H9 (cell line): ENCODE measurements around the gene HEG1. TPM values are rescaled to one million over a fixed set of nuclear protein-coding genes. Genes with fewer than 3 reads are reported as not detected.

ENCODE experiments used
- DNase-seq: peaks from one replicate; pipeline ENCODE4 v3.0.0-alpha.2; 2017
- H2AFZ ChIP-seq: one replicate; pipeline ENCODE4 v1.6.1; 2013; ENCODE audit warnings: mild to moderate bottlenecking, low read length, control low read depth, moderate library complexity
- H2AK5ac ChIP-seq: 2 replicates; pipeline ENCODE4 v1.6.1; 2013; ENCODE audit warnings: low read length, control low read depth, mixed read lengths; ENCODE audit not compliant: insufficient read length
- H2BK120ac ChIP-seq: one replicate; pipeline ENCODE4 v1.6.1; 2013; ENCODE audit warnings: low read depth, mild to moderate bottlenecking, low read length, control low read depth, inconsistent platforms; ENCODE audit not compliant: poor library complexity, severe bottlenecking
- H2BK12ac ChIP-seq: 2 replicates; pipeline ENCODE4 v1.6.1; 2013; ENCODE audit warnings: low read length, control low read depth, mixed read lengths, low read depth; ENCODE audit not compliant: insufficient read length
- H2BK15ac ChIP-seq: 2 replicates; pipeline ENCODE4 v1.6.1; 2013; ENCODE audit warnings: low read depth, low read length, control low read depth
- H2BK20ac ChIP-seq: one replicate; pipeline ENCODE4 v1.6.1; 2013; ENCODE audit warnings: low read depth, mild to moderate bottlenecking, low read length, control low read depth, inconsistent platforms; ENCODE audit not compliant: poor library complexity, severe bottlenecking
- H2BK5ac ChIP-seq: 2 replicates; pipeline ENCODE4 v1.6.1; 2013; ENCODE audit warnings: low read length, control low read depth, mixed read lengths; ENCODE audit not compliant: insufficient read length
- H3K14ac ChIP-seq: 2 replicates; pipeline ENCODE4 v1.6.1; 2013; ENCODE audit warnings: low read length, control low read depth; ENCODE audit not compliant: insufficient read depth
- H3K18ac ChIP-seq: 2 replicates; pipeline ENCODE4 v1.6.1; 2013; ENCODE audit warnings: low read depth, mild to moderate bottlenecking, mixed read lengths, low read length, control low read depth; ENCODE audit not compliant: insufficient read length
- H3K23ac ChIP-seq: 2 replicates; pipeline ENCODE4 v1.6.1; 2013; ENCODE audit warnings: low read length, control low read depth, mixed read lengths, low read depth; ENCODE audit not compliant: insufficient read length
- H3K23me2 ChIP-seq: 2 replicates; pipeline ENCODE4 v1.6.1; 2013; ENCODE audit warnings: low read depth, mild to moderate bottlenecking, mixed read lengths, low read length, control low read depth; ENCODE audit not compliant: insufficient read length, poor library complexity, severe bottlenecking
- H3K27ac ChIP-seq: 2 replicates; pipeline ENCODE4 v1.5.1; 2013; ENCODE audit warnings: low read length, control low read depth, mixed read lengths, low read depth; ENCODE audit not compliant: insufficient read length
- H3K27me3 ChIP-seq: 2 replicates; pipeline ENCODE4 v1.6.1; 2013; ENCODE audit warnings: low read length, control low read depth, inconsistent platforms; ENCODE audit not compliant: insufficient read depth
- H3K4ac ChIP-seq: 2 replicates; pipeline ENCODE4 v1.6.1; 2013; ENCODE audit warnings: low read depth, mild to moderate bottlenecking, control low read depth, inconsistent platforms, low read length, moderate library complexity
- H3K4me1 ChIP-seq: 2 replicates; pipeline ENCODE4 v1.6.1; 2013; ENCODE audit warnings: low read length, control low read depth, inconsistent platforms; ENCODE audit not compliant: insufficient read depth
- H3K4me2 ChIP-seq: 2 replicates; pipeline ENCODE4 v1.6.1; 2013; ENCODE audit warnings: low read length, control low read depth, mixed read lengths; ENCODE audit not compliant: insufficient read length, insufficient read depth
- H3K56ac ChIP-seq: 2 replicates; pipeline ENCODE4 v1.6.1; 2013; ENCODE audit warnings: low read depth, mild to moderate bottlenecking, mixed read lengths, low read length, control low read depth; ENCODE audit not compliant: insufficient read length
- H3K79me1 ChIP-seq: 2 replicates; pipeline ENCODE4 v1.6.1; 2013; ENCODE audit warnings: low read depth, mild to moderate bottlenecking, moderate library complexity, low read length, control low read depth, inconsistent platforms; ENCODE audit not compliant: insufficient read depth, poor library complexity, severe bottlenecking
- H3K79me2 ChIP-seq: 2 replicates; pipeline ENCODE4 v1.6.1; 2013; ENCODE audit warnings: low read length, control low read depth, inconsistent platforms; ENCODE audit not compliant: insufficient read depth
- H3K9ac ChIP-seq: 2 replicates; pipeline ENCODE4 v1.6.1; 2013; ENCODE audit warnings: low read length, control low read depth, mixed read lengths; ENCODE audit not compliant: insufficient read length; ENCODE audit errors: extremely low read depth
- H3K9me3 ChIP-seq: one replicate; pipeline ENCODE4 v1.6.1; 2013; ENCODE audit warnings: low read depth, low read length, inconsistent platforms; ENCODE audit not compliant: control insufficient read depth
- H3T11ph ChIP-seq: one replicate; pipeline ENCODE4 v1.6.1; 2013; ENCODE audit warnings: mild to moderate bottlenecking, low read length, control low read depth, inconsistent platforms
- H4K20me1 ChIP-seq: one replicate; pipeline ENCODE4 v1.6.1; 2013; ENCODE audit not compliant: control insufficient read depth, insufficient read length, insufficient read depth
- H4K5ac ChIP-seq: 2 replicates; pipeline ENCODE4 v1.6.1; 2013; ENCODE audit warnings: low read depth, mild to moderate bottlenecking, mixed read lengths, low read length, control low read depth; ENCODE audit not compliant: insufficient read length
- H4K8ac ChIP-seq: replicated peaks from 2 replicates; pipeline ENCODE4 v1.6.1; 2013; ENCODE audit warnings: low read length, control low read depth, mixed read lengths, low read depth; ENCODE audit not compliant: insufficient read length
- H4K91ac ChIP-seq: 2 replicates; pipeline ENCODE4 v1.6.1; 2013; ENCODE audit warnings: low read depth, mild to moderate bottlenecking, moderate library complexity, mixed read lengths, low read length, control low read depth; ENCODE audit not compliant: insufficient read length
- H3K27ac Mint-ChIP-seq, 3 experiments: 2 replicates in 2 of 3; 3 replicates in 1 of 3; pipeline ENCODE4 v1.8.0; 2020 to 2021; ENCODE audit warnings: mixed read lengths in 3 of 3, mild to moderate bottlenecking in 1 of 3, moderate library complexity in 1 of 3
- H3K27me3 Mint-ChIP-seq: 2 replicates; pipeline ENCODE4 v1.8.0; 2021; ENCODE audit warnings: low read depth, mild to moderate bottlenecking, moderate library complexity, mixed read lengths
- H3K36me3 Mint-ChIP-seq, 3 experiments: 2 replicates in 2 of 3; 3 replicates in 1 of 3; pipeline ENCODE4 v1.8.0; 2020 to 2021; ENCODE audit warnings: low read depth in 3 of 3, mixed read lengths in 3 of 3; ENCODE audit not compliant: insufficient read depth in 1 of 3
- H3K4me1 Mint-ChIP-seq, 2 experiments: 2 replicates each; pipeline ENCODE4 v1.8.0; 2020; ENCODE audit warnings: mixed read lengths in 2 of 2
- H3K4me3 Mint-ChIP-seq, 2 experiments: 2 replicates in 1 of 2; 3 replicates in 1 of 2; pipeline ENCODE4 v1.8.0; 2020 to 2021; ENCODE audit warnings: mild to moderate bottlenecking in 2 of 2, mixed read lengths in 2 of 2, moderate library complexity in 1 of 2
- H3K9me3 Mint-ChIP-seq, 2 experiments: 2 replicates in 1 of 2; 3 replicates in 1 of 2; pipeline ENCODE4 v1.8.0; 2020; ENCODE audit warnings: mild to moderate bottlenecking in 2 of 2, mixed read lengths in 2 of 2, moderate library complexity in 1 of 2
- WGBS: extraction: QIAGEN DNeasy Blood & Tissue Kit; methylation state at CpG from one replicate; pipeline ENCODE4 v1.1.7; 2013; ENCODE audit warnings: missing lambda C conversion rate, low lambda C conversion rate, mixed read lengths; ENCODE audit not compliant: insufficient read length; ENCODE audit errors: extremely low coverage; 5-methylcytosine and 5-hydroxymethylcytosine counted together
- total RNA-seq: library from RNA; stranded (reverse); gene quantifications from 2 replicates; pipeline ENCODE4 v1.2.1, GENCODE V29; 2021
- TF ChIP-seq, protein P1 (sequence below): fragments of 200-600 bp; sonication (generic); conservative IDR thresholded peaks from 3 replicates; pipeline ENCODE4 v1.8.0; 2021; ENCODE audit warnings: antibody characterized with exemption, mild to moderate bottlenecking

HEG1 gene
- total RNA-seq, 1 experiment from 2014 or later, result 10.3 TPM

DNA sequence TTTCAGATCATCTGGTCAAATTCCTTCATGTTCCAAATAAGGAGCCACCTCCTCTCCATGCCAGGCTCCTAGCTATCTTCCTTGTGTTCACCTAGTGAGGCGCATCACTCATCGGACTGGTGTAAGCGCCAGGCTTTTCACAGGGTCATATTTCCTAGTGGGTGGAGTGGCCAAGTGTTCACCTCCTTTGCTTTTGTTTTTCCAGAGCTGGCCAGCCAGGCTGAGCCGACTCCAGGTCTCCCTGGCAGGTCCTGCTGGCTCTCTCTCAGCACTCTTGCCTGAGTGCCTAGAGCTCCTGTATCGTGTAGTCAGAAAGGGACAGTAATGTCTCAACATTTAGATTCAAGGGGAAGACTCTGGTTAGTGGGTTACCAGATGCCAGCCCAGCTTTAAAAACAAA is 31.0 kb downstream of the HEG1 start:
- H3K4ac ChIP-seq, result no peak overlapping the region
- no peak overlapping the region for H4K5ac ChIP-seq
- H2BK12ac ChIP-seq, result no peak overlapping the region
- H3K23me2 ChIP-seq, result no peaks in the 10 kb centered on the region
- Mint-ChIP-seq H3K27ac (no peak overlapping the region), H3K9me3 (no peaks in the 10 kb centered on the region), H3K36me3 (peaks cover 16 to 32% (median 27%) of the 10 kb centered on the region in 3 experiments), H3K27me3 (no peaks in the 10 kb centered on the region), H3K4me1 (peaks cover 6 to 13% of the 10 kb centered on the region in 2 experiments), H3K4me3 (no peak overlapping the region)
- TF ChIP-seq, protein P1, sequence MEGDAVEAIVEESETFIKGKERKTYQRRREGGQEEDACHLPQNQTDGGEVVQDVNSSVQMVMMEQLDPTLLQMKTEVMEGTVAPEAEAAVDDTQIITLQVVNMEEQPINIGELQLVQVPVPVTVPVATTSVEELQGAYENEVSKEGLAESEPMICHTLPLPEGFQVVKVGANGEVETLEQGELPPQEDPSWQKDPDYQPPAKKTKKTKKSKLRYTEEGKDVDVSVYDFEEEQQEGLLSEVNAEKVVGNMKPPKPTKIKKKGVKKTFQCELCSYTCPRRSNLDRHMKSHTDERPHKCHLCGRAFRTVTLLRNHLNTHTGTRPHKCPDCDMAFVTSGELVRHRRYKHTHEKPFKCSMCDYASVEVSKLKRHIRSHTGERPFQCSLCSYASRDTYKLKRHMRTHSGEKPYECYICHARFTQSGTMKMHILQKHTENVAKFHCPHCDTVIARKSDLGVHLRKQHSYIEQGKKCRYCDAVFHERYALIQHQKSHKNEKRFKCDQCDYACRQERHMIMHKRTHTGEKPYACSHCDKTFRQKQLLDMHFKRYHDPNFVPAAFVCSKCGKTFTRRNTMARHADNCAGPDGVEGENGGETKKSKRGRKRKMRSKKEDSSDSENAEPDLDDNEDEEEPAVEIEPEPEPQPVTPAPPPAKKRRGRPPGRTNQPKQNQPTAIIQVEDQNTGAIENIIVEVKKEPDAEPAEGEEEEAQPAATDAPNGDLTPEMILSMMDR, result no peak
- WGBS, result no CpG with 5 or more reads among the region's 5 CpGs
- H3K27me3 ChIP-seq, result no peaks in the 10 kb centered on the region
- H2BK20ac ChIP-seq, result no peak overlapping the region
- no peak overlapping the region for H3K27ac ChIP-seq
- no peak overlapping the region for H4K91ac ChIP-seq
- no peak for DNase-seq
- no peak overlapping the region for H3K14ac ChIP-seq
- no peak overlapping the region for H4K8ac ChIP-seq
- no peak overlapping the region for H3K23ac ChIP-seq
- no peaks in the 10 kb centered on the region for H3K9me3 ChIP-seq
- H3K4me2 ChIP-seq, result no peak overlapping the region
- H3K56ac ChIP-seq, result no peak overlapping the region
- no peak overlapping the region for H3T11ph ChIP-seq
- H2BK120ac ChIP-seq, result no peak overlapping the region
- no peak overlapping the region for H2BK5ac ChIP-seq
- H2AFZ ChIP-seq, result no peak overlapping the region
- H3K79me1 ChIP-seq, result no peaks in the 10 kb centered on the region
- H2BK15ac ChIP-seq, result no peak overlapping the region
- no peaks in the 10 kb centered on the region for H4K20me1 ChIP-seq
- H3K4me1 ChIP-seq, result no peaks in the 10 kb centered on the region
- no peak overlapping the region for H2AK5ac ChIP-seq
- H3K79me2 ChIP-seq, result no peaks in the 10 kb centered on the region
- H3K18ac ChIP-seq, result no peak overlapping the region
- no peak overlapping the region for H3K9ac ChIP-seq
